ENCODE results near the gene SLC7A1.
A peak's percentile ranks its signal among the peaks of the same experiment; 100 is the strongest.
"Not testable (repeated sequence)": the region's sequence is repeated elsewhere in the genome, so short reads cannot be mapped to it uniquely, and the experiment has no call there.

Gene SLC7A1

DNA sequence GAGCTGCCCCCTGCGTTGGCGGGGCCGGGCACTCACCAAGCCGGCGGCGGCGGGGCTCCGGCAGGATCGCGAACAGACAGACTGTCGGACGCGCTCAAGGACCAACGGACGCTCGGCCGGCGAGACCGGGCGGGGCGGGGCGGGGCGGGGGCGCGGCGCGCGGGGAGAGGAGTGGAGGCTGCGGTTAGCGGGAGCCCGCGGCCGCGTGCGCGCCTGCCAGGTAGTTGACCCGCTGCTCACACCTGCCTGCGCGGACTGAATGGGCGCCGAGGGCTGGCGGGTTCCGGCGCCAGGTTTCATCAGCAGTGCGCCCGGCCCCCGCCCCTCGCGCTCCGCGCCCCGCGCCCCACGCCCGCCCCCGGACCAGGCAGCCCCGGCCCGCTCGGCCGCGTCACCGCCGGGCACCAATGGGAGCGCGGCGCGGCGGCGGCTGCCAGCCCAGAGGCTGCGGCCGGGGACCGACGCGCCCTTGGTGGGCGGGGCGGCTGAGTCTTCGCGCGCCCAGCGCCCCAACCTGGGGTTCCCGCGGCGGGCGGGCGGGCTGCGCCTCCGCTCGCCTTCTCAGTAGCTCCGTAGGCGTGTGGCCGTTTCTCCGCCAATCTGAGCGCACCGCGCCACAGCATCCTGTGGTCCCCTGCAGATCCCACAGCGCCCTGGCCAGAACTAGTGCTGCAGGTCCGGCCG lies at the start of gene SLC7A1:
TSS of gene SLC7A1 (minus strand) at position 309 of the 684 bp plus-strand sequence. CDS start 59,500 bp downstream, outside the sequence.
- DNase-seq: peak; percentile 91

DNA sequence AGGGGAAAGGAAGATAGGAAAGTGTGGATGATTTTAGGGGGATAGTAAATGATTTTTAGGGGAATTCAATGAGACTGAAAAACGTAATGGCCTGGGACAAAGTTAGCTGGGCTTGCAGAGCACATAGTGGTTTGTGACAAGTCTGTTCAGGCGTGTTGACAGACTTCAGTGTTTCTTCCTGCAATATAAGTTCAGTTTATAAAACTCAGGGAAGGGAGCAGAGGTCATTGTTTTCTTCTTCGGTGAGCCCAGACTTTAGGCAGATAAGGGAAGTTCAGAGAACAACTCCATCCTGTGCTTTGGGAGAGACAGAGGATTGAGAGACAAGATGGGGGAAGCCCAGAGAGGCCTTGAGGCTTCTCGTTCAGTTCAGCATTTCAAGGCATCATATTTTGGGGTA lies 45.2 kb upstream of the SLC7A1 start:
- no peak for DNase-seq

DNA sequence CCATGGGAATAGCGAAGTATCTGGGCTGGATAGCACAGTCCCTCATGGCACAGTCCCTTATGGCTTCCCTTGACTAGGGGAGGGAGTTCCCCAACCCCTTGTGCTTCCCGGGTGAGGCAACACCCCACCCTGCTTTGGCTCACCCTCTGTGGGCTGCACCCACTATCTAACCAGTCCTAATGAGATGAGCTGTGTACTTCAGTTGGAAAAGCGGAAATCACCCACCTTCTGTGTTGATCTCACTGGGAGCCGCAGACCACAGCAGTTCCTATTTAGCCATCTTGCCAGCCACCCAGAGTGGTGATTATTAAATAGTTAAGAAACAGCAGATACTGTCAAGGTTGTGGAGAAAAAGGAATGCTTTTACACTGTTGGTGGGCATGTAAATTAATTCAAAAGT lies 41.3 kb upstream of the SLC7A1 start:
- not testable (repeated sequence) for DNase-seq

DNA sequence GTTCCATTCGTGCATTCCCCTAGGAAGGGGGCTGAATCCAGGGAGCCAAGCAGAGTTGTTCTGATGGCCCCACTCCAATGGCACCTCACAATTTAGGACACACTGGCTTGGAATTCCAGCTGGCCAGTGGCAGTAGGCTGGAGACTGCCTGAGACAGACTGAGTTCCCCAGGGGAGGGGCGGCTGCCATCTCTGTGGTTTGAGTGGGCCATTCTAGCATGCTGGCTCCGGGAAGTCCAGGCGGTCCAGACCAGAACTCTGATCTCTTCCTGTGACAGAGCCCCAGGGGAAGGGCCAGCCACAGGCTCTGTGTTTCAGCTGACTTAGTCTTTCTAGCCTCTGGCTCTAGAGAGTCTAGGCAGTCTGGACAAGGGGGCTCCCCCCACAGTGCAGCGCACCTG lies 29.5 kb upstream of the SLC7A1 start:
- DNase-seq: no peak

DNA sequence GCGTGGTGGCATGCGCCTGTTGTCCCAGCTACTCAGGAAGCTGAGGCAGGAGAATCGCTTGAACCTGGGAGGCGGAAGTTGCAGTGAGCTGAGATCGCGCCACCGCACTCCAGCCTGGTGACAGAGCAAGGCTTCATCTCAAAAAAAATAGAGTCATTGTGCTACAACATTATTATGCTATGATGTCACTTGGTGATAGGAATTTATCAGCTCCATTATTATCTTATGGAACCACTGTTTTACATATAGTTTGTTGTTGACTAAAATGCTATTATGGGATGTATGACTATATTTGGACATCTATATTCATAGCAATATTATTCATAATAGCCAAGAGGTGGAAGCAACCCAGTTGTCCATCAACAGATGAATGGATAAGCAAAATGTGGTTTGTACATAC lies 26.4 kb upstream of the SLC7A1 start:
- DNase-seq: no peak

DNA sequence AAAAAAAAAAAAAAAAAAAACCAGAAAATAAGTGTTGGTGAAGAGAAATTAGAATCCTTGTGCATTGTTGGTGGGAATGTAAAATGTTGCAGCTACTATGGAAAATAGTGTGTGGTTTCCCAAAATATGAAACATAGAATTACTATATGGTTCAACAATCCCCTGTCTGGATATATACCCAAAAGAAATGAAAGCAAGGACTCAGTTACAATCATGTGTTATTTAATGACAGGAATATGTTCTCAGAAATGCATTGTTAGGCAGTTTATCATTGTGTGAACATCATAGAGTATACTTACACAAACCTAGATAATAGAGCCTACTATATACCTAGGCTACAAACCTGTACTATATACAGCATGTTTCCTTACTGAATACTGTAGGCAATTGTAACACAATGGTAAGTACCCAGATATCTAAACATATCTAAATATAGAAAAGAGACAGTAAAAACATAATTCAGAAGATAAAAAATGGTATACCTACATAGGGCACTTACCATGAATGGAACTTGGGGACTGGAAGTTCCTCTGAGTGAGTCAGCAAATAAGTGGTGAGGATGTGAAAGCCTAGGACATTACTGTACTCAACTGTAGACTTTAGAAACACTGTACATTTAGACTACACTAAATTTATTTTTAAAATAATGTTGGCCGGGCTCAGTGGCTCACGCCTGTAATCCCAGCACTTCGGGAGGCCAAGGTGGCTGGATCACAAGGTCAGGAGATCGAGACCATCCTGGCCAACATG lies 25.7 kb upstream of the SLC7A1 start:
- DNase-seq: no peak

DNA sequence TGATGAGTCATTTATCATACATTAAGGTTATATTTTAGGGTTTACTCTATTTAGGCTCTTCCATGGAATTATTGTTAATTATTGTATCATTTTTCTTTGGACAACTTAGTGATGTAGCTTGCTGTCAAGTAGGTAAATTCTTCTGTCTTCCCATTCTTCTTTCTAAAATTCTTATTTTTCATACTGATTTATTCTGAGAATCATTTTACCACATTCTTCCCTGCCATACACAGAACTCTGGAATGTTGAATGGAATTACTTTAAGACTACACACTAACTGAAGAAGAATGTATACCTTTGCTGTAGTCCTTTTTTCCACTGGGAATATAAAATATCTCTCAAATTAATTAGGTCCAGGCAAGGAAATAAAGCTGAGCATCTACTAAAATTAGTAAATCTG lies 24.5 kb upstream of the SLC7A1 start:
- no peak for DNase-seq

DNA sequence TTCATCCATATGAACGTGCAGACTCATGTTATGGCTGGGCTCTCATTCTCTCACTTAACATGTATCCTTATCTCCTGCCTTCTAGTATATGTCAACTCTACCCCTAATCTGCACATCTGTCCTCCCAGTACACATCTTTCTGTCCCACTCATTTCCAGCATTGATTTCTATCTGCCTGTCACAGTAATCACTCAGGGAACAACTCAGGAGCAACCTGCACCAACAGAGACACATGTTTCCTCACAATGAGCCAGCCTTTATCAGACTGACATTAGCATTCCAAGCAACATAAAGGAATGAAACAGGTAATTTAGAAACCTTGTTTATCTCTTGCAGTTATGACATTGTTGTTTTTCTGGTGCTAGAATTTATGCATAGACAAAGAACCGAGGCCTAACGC lies 17.6 kb upstream of the SLC7A1 start:
- DNase-seq: no peak

DNA sequence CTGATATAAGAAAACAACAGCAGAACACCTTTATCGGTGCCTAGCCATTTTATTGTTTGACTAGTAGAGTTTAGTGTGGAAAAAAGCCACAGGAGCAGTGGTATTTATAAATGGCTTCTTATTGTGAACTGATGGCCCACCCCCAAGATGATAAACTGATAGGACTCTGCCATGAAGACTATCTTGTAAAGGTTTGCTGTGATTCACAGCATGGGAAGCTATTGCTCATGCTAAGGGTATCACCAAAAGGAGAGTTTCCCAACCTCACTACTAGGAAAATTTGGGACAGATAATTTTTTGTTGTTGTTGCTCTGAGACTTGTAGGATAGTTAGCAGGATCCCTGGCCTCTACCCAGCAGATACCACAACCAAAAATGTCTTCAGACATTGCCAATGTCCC lies 12.0 kb upstream of the SLC7A1 start:
- no peak for DNase-seq

DNA sequence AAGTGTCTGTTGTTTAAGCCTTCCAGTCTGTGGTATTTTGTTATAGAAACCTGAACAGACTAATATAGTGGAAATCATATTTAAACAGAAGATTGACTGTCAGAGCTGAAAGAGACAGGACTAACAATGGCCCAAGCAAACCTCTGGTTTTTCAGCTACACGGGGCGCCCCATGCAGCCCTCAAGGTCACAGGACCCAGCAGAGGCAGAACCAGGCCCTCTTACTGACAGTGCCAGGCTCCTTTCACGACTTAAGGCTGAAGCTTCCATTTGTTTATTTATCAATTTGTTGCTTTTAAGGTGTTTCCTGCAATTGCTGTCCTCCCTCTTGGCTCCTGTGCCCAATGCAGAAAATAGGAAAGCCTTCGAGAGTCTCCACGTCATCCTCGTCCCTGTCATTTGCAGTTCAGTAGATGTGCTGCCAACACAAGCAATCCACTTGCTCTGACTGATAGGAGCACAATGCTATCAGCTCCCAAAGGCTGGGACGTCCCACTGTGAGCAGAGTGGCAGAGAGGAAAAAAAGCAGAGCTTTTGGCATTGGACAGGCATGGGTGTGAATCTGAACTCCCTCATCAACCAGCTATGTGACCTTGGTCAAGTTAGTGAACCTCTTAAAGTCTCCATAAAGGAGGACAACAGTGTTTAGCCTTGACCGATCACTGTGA lies 10.5 kb upstream of the SLC7A1 start:
- no peak for DNase-seq

DNA sequence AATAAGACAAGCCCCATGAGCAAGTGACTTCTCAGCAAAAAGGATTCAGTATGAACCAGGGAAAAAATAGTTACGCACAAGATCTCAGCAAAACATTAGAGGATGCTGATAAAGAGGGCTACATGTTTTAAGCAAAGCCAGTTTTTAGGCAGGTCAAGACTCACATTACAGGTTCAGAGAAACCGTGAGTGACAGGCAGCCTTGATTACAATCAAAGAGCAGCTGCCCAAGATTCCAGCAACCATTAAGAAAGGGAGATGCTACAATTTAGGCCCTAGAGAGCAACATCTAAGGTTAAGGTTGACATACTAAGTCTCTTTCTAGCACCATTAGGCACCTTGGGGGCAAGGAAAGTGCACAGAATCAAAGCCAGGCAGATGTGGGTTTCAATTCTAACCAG lies 2.8 kb upstream of the SLC7A1 start:
- DNase-seq: no peak

DNA sequence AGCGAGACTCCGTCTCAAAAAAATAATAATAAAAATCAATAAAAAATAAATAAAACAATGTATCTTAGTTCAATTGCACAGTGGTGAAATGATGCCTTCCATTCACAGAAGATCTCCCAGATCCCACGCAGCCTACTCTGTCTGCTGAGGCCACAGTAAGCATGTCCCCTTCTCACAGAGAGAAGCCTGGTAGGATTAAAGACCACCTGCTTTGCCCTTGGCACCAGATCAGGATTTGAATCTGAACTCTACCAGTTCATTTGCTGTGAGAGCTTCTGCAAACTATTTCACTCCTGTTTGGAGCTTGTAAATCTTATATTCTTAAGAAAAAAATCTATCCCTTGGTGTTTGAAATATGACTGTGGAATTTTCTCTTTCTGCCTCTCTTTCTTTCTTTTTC lies 2.2 kb upstream of the SLC7A1 start:
- no peak for DNase-seq

DNA sequence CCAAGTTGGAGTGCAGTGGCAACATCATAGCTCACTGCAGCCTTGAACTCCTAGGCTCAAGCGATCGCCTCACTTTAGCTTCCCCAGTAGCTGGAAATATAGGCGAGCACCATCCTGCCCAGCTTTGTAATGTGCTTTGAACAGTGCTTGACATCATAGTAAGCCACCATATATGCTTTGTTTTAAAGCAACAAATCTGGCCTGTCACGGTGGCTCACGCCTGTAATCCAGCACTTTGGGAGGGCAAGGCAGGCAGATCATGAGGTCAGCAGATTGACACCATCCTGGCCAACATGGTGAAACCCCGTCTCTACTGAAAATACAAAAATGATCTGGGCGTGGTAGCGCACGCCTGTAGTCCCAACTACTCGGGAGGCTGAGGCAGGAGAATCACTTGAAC lies 1.8 kb upstream of the SLC7A1 start:
- no peak for DNase-seq

DNA sequence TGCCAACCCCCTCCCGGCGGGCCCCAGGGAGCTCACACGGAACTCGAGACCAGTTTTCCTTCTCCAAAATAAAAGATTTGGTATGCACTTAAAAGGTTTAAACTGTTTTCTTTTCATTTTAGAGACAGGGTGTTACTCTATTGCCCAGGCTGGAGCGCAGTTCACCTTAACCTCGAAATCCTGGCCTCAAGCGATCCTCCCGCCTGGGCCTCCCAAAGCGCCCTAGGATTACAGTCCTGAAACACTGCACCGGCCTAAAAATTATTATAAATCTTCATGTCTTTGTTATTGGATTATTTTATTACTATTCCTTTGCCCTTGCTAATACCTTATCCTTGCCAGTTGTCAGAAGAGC lies 553 bp upstream of the SLC7A1 start:
- DNase-seq: no peak

DNA sequence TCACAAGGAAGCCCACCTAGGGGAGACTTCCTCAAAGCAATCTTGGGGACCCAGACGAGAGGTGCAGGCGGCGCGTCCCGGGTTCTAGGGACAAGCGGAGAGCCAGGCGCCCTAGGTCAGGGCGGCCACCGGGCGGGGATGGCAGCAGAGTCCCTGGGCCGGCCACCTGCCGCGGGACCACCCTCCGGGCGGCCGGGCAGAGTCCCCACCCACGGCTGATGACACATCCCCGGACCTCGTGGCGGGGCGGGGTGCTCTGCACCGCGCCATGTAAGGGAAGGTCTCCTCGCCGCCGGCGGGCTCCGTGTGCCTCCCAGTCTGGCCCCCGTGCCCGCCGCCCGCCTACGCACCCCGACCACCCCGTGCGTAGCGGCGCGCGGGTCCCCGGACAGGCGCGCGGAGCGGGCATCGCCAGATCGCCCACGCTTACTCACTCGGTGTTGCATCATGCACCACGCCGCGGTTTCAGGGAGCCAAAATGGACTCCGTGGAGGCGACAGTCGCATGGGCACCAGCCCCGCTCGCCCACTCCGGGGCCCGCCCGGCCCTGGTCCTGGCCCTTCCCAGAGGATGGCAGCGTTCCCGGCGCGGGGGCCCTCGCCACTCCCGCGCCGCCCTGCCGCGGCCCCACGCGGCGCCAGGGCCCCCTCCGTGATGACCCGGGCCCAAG lies 643 bp downstream of the SLC7A1 start:
- peak; percentile 93 for DNase-seq

DNA sequence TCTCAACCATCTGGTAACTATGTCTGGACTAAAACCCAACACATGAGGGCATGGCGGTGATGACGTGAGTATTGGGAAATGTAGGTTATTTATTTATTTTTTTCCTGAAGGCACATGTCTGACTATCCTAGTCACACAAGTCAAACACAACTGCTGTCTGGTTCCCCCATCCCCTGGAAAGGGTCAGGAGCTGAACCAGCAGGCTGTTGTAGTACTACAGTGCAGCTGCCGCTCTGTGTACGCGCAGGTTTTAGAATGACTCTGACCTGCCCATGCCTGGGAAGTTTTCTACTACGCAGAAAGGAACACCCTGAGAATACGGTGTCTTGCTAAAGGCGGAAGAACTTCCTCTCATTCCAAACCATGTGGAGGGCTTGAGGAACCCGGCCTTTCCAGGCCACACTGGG lies 1.2 kb downstream of the SLC7A1 start:
- DNase-seq: no peak

DNA sequence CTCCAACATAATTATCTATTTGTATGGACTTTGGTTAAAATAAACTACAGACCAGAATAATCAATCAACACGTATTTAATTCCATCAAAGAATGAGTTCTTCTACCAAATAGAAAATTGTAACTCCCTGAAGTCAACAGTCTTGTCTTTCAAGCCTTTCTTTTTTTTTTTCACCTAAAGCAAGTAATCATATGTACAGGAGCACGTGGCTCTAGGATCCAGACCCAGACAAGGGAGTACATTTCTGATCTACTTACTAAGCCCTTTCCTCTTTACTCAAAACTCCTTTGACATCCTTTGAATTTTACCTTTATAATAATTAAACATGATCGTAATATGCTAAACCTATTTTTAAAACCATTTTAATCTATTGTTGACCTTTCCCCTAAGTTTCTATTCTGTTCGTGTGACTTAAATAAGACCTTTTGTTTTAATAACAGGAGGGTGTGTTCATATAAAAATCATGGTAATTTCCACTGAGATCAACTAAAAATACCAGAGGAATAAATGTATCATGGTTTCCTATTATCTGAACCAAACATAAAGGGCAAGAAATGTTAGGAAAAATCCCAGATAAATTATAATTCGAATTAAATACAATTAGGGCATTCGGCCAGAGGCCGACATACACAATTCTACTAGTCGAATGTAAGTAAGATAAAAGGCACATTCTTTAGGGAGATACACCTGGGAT lies 1.7 kb downstream of the SLC7A1 start:
- no peak for DNase-seq

DNA sequence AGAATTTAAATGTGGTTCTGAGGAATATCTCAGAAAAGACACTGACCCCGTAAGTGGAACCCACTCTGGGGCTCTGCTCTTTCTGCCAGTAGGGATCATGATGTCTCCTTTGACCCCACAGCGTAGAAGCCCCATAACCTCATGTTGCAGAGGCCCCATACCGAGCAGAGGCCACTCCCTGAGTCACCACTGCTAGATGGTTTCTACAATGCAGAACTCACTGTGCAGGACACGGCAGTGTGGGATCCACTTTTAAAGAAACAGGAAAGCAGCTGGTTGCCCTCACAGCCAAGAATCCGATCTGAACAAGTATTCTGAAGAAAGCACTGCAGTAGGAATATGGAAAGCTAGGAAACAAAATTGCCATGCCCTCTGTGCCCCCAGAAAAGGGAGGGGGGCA lies 4.2 kb downstream of the SLC7A1 start:
- no peak for DNase-seq

DNA sequence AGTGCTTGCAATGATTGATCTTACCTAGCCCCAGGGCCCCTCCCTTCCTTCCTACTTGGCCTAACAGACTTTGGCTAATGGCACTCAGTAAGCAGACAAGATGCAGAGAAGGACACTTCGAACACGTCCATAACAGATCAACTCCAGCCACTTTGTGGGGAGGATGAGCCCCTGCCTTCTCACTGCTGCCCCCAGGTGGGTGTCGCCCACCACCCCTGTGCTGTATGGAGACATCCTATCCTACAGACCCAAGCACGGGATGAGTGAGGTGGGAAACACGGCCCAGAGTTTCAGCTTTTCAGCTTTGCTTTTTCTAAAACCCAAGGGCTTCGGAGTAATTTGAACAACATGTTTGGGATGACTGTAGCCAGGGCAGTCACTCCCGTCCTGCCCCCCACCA lies 5.5 kb downstream of the SLC7A1 start:
- DNase-seq: no peak

DNA sequence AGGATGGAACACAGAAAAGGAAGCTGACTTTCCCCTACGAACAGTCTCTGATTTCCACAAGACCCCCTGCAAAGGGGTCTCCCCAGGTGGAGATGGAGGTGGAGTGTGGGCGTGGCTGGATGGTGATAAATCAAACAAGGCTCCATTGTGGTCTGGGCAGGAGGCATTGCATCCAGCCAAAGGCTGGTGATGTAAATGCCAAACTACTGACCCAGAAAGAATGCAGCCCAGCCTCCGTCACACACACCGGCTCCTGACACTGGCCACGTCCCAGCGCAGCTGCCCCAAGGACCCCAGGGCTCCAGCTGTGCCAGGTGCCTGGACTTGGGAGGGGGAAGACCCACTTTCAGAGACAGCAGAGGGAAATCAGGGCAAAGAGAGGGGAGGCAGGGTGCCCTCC lies 6.3 kb downstream of the SLC7A1 start:
- no peak for DNase-seq

DNA sequence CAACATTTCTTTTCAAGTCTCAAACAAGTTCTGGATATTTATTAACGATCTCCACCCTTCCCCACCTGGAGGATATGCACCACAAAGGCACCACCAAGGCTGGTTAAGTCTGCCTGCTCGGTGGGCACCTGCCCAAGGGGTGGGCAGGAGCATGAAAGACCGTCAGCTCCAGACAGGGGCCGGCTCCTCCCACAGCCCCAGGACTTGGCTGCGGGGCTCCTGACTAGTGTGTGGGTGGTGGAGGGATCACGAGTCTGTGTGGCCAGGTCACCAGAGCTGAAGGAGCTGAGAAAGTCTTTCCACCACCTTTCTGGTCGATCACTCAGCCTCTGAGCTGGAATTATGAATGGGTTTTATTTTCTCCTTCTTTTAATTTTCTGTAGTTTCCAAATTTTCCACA lies 7.8 kb downstream of the SLC7A1 start:
- no peak for DNase-seq

DNA sequence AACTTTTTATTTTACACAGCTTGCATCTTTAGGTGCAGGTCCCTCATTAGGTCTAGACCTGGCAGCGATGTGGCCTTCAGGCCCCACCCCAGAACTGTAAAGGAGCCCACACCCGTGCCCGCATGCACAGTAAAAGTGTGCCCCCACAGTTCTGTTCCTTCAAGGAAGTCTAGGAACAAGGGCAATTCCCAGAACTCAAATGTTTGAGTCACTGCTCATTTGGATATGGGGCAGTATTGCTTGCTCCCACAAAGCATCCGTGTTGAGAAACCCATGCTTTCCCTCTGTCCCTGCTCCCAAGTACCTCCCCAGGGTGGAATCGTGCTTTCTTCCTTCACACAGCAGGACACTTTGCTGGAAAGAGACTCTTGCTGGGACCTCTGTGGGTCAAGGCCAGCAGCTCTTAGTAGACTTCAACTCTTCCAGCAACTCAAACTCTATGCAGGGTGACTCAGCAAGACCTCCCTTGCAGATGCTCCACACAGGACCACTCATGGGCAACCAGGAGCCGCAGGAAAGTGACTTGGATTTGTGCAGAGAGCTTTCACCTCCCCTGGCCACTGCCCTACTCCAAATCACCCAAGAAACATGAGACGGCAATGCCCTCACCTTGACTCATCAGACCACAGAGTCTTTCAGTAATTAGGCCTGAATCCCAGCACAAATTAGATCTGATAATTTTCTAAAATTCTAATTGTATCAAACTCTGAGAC lies 12.3 kb downstream of the SLC7A1 start:
- DNase-seq: no peak
